Heart left ventricle (tissue), 16 donors: ENCODE data around the gene PFDN4. TPM values are rescaled to one million over a fixed set of nuclear protein-coding genes. Genes with fewer than 3 reads are reported as not detected.
"Not testable (repeated sequence)": the region's sequence is repeated elsewhere in the genome, so short reads cannot be mapped to it uniquely, and the experiment has no call there.

Experiments used
- ATAC-seq, 4 donors: fragments of 200-7000 bp; cut with Tn5 transposase; one replicate each; pipeline ENCODE4 v1.9.1; 2020 to 2022; ENCODE audit warnings: moderate library complexity in 4 of 4, mild to moderate bottlenecking in 3 of 4, moderate number of reproducible peaks in 1 of 4
- DNase-seq, 5 donors: peaks; one replicate each; pipeline ENCODE4 v3.0.0-alpha.2; 2020
- H3K27ac ChIP-seq, 12 donors: fragments of 200-600 bp; sonication (generic) in 4 of 12; one replicate each; pipeline versions ENCODE4 v1.5.0 to v1.8.0; 2016 to 2022; ENCODE audit warnings: mild to moderate bottlenecking in 2 of 12
- H3K27me3 ChIP-seq, 9 donors: fragments of 200-600 bp; sonication (generic) in 2 of 9; one replicate each; pipeline versions ENCODE4 v1.5.1 to v1.8.0; 2016 to 2022; ENCODE audit warnings: mild to moderate bottlenecking in 3 of 9
- H3K36me3 ChIP-seq, 9 donors: fragments of 200-600 bp; sonication (generic) in 2 of 9; one replicate each; pipeline versions ENCODE4 v1.5.0 to v1.8.0; 2018 to 2022; ENCODE audit warnings: mild to moderate bottlenecking in 2 of 9
- H3K4me1 ChIP-seq, 12 donors: fragments of 200-600 bp; sonication (generic) in 4 of 12; one replicate each; pipeline versions ENCODE4 v1.5.0 to v1.8.0; 2016 to 2022; ENCODE audit warnings: mild to moderate bottlenecking in 3 of 12
- H3K4me3 ChIP-seq, 12 donors: fragments of 200-600 bp; sonication (generic) in 4 of 12; one replicate each; pipeline versions ENCODE4 v1.5.0 to v1.8.0; 2017 to 2022; ENCODE audit warnings: mild to moderate bottlenecking in 9 of 12, moderate library complexity in 4 of 12
- H3K9me3 ChIP-seq, 12 donors: fragments of 200-600 bp; sonication (generic) in 4 of 12; one replicate each; pipeline versions ENCODE4 v1.5.0 to v1.8.0; 2016 to 2022; ENCODE audit warnings: mild to moderate bottlenecking in 1 of 12
- CTCF ChIP-seq, 12 donors: fragments of 200-600 bp; sonication (generic) in 4 of 12; IDR thresholded peaks; one replicate each; pipeline versions ENCODE4 v1.5.0 to v1.8.0; 2018 to 2022; ENCODE audit warnings: antibody characterized with exemption in 12 of 12, mild to moderate bottlenecking in 5 of 12
- POLR2A ChIP-seq, 2 donors: fragments of 450-650 bp; IDR thresholded peaks; one replicate each; pipeline ENCODE4 v1.6.1; 2017; ENCODE audit warnings: antibody characterized with exemption in 2 of 2, mild to moderate bottlenecking in 2 of 2, moderate library complexity in 2 of 2
- WGBS, 4 donors: extraction: QIAGEN DNeasy Blood & Tissue Kit in 2 of 4; methylation state at CpG; one replicate each; pipeline versions ENCODE4 v1.1.5 to v1.1.7; 2013 to 2018; 5-methylcytosine and 5-hydroxymethylcytosine counted together
- intact Hi-C, 10 donors: fragments of 100-400 bp; cut with DNase I; formaldehyde crosslinking; loops; one replicate each; pipeline versions ENCODE4 v1.11.1 to v1.14.2; 2022
- polyA plus RNA-seq, 2 donors: library from polyadenylated mRNA; stranded (reverse); fragments of 200-250 nt; gene quantifications; one replicate each; pipeline ENCODE4 v1.2.3, GENCODE V29; 2013
- total RNA-seq, 9 donors: library from RNA; depleted of rRNA in 2 of 9; stranded (reverse); fragments of >200 nt in 2 of 9; fragmentation: NEBNext Ultra II Directional in 3 of 9; extraction: Animal tissue kit (Norgen Biotek cat#: 25700) in 3 of 9; gene quantifications; one replicate each; pipeline versions ENCODE4 v1.1.0 to v1.2.4, GENCODE V29; 2016 to 2023
- donor health status: ischemic (EF 13 %, LVEDD 7.1; RV severe dilation, severe dysfunction).
- donor health status: healthy with polysubstance abuse.
- donor health status: DM: no; HTN: yes; CAD: no.
- donor health status: DM: no; HTN: no; CAD: no.
- donor health status: ischemic (EF 25% LVEDD 6.9; RV normal size, moderate dysfunction).
- donor health status: ischemic (EF 25% LVEDD 5.7; RV mildly dilated, moderate dysfunction).
- donor health status: healthy.
- donor health status: DM: yes; HTN: yes; CAD: no.
- donor health status: ischemic (EF 35%, LVEDD 5.7; RV mildly dilated, moderate dysfunction).
- donor health status: nonischemic (EF 11% LVEDD 7.7; RV severe dilation, severe dysfunction).
- donor health status: DM: yes; HTN: yes; CAD: no.
- donor health status: PGD.
- donor health status: ischemic (EF 29% LVEDD 5.4; RV normal size, mild dysfunction).
- donor health status: nonischemic (EF 23%, LVEDD 6.1; RV moderate dilation, normal function).

PFDN4 gene
- total and polyA plus RNA-seq, 11 donors = 21.0 to 92.0 (median 28.5) TPM

DNA sequence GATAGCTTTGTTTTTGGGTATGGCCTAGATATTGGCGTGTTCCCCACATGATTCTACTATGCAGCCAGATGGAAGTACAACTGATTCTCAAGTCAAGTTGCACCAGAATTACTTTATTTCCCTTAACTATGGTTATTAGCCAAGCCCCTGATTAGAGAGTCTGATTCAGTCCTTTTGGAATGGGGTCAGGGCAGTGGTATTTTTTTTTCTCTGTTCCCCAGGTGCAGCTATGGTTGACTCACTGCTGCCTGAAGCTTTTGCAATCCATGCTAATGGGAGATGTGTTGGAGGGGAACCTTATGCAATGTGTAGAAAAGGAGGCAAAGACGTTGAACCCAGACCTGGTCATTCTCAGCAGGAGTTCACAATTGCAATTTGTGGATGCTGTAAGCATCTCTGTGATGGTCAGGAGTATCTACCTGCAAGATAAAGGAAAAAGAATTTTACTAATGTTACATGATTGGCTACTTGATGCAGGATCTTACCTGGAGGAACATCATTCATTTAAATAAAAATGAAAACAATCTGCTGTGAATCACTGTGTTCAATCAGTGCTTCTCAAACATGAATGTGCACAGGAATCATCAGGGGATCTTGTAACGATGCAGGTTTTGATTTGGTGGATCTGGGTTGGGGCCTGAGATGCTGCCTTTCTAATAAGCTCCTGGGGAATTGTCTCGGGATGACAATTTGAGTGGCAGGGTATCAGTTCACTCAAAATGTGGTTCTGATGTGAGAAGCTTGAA is 49.4 kb downstream of the PFDN4 start:
- DNase-seq (no peak), ATAC-seq (peak in 3 of 4 donors; percentile 44 to 87 (median 76))
- 66 to 73% (median 69%) methylated on average over 4 of the region's 4 CpGs for WGBS, 4 donors
- Histone ChIP-seq H3K9me3 (no peaks in the 10 kb centered on the region), H3K4me1 (no peaks in the 10 kb centered on the region), H3K36me3 (no peaks in the 10 kb centered on the region), H3K27me3 (no peaks in the 10 kb centered on the region), H3K27ac (no peak overlapping the region), H3K4me3 (no peak overlapping the region)
- no peak for TF ChIP-seq CTCF (IDR thresholded peaks at IDR 0.05)
- TF ChIP-seq POLR2A (IDR thresholded peaks at IDR 0.05) = no peak
- intact Hi-C loops = no loop called here

DNA sequence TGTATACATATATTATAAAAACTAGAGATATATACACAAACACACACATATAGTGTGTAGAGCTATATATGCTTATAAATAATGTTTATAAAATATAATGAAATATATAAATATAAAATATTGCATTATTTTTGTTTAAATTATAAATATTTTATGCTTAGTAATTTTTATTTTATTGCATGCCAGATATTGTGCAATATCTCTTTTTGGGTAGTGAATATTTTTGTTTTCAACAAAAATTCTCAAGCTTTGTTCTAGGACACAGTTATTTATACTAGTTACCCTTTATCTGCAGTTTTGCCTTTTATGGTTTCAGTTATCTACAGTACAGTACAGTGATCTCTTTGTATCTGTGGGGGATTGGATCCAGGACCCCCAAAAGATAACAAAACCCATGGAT is 52.2 kb downstream of the PFDN4 start:
- TF ChIP-seq POLR2A (IDR thresholded peaks at IDR 0.05) (no peak), CTCF (IDR thresholded peaks at IDR 0.05) (no peak)
- Histone ChIP-seq H3K27me3 (no peaks in the 10 kb centered on the region), H3K36me3 (no peaks in the 10 kb centered on the region), H3K27ac (no peak overlapping the region), H3K4me3 (no peak overlapping the region), H3K9me3 (no peaks in the 10 kb centered on the region), H3K4me1 (no peaks in the 10 kb centered on the region)
- ATAC-seq = no peak
- intact Hi-C loops = no loop called here
- DNase-seq = no peak

GRCh38 chr20:54262671-54263070 is 54.8 kb downstream of the PFDN4 start:
- H3K9me3 ChIP-seq = no peaks in the 10 kb centered on the region
- no peak overlapping the region for H3K4me3 ChIP-seq
- no peaks in the 10 kb centered on the region for H3K36me3 ChIP-seq
- intact Hi-C loops = no loop called here
- TF ChIP-seq CTCF (IDR thresholded peaks at IDR 0.05) (no peak), POLR2A (IDR thresholded peaks at IDR 0.05) (no peak)
- H3K27ac ChIP-seq = no peak overlapping the region
- no peak for DNase-seq
- H3K27me3 ChIP-seq = no peaks in the 10 kb centered on the region
- H3K4me1 ChIP-seq = no peaks in the 10 kb centered on the region
- 82 to 88% (median 86%) methylated on average over 4 of the region's 4 CpGs for WGBS, 4 donors
- no peak for ATAC-seq

- ATAC-seq (no peak), DNase-seq (no peak)
- Histone ChIP-seq H3K27ac (no peak overlapping the region), H3K9me3 (no peaks in the 10 kb centered on the region), H3K27me3 (no peaks in the 10 kb centered on the region), H3K4me3 (no peak overlapping the region), H3K4me1 (no peaks in the 10 kb centered on the region), H3K36me3 (no peaks in the 10 kb centered on the region)
- TF ChIP-seq CTCF (IDR thresholded peaks at IDR 0.05) (no peak), POLR2A (IDR thresholded peaks at IDR 0.05) (no peak)
- intact Hi-C loops = no loop called here
- 82 to 94% (median 91%) methylated on average over 4 of the region's 4 CpGs for WGBS, 4 donors
These were observed 55.3 kb downstream of the PFDN4 start for GRCh38 chr20:54263116-54263690.

GRCh38 chr20:54265791-54266190 is 57.9 kb downstream of the PFDN4 start:
- 80 to 90% (median 85%) methylated on average over 6 of the region's 6 CpGs for WGBS, 4 donors
- intact Hi-C loops, H3K4me1 ChIP-seq, H3K27me3 ChIP-seq, ATAC-seq, H3K4me3 ChIP-seq, H3K27ac ChIP-seq, H3K9me3 ChIP-seq, DNase-seq, H3K36me3 ChIP-seq: not testable (repeated sequence)
